ENCODE results near the gene AKNA.
"Not testable (repeated sequence)": the region's sequence is repeated elsewhere in the genome, so short reads cannot be mapped to it uniquely, and the experiment has no call there.

The AKNA gene

DNA sequence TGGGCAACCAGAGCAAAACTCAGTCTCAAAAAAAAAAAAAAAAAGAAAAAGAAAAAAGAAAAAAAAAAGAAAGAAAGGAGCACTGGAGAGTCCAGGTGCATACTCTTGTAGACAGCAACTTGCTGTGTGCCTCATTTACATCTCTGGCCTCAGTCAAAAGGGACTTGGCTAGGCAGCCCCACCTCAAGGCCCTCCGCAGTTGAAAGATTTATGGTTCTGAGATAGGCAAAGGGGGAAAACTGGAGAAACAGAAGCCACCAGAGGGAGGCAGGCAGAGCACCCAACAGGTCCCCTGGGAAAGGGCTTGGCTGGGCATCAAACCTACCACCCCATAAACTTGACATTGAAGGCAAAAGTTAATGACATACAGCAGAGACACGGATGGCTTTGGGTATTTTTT lies 52.0 kb downstream of the AKNA start:
- DNase-seq, result no peak
- H3K27me3 Mint-ChIP-seq (ENCODE audit: low read depth, poor library complexity), result no peaks in the 10 kb centered on the region
- peaks cover 28% of the 10 kb centered on the region for H3K36me3 Mint-ChIP-seq (ENCODE audit: low read depth)
- no peaks in the 10 kb centered on the region for H3K4me1 Mint-ChIP-seq
- no peaks in the 10 kb centered on the region for H3K9me3 Mint-ChIP-seq
- no peak overlapping the region for H3K27ac Mint-ChIP-seq
- H3K4me3 Mint-ChIP-seq, result no peak overlapping the region
- TF ChIP-seq, protein P1, sequence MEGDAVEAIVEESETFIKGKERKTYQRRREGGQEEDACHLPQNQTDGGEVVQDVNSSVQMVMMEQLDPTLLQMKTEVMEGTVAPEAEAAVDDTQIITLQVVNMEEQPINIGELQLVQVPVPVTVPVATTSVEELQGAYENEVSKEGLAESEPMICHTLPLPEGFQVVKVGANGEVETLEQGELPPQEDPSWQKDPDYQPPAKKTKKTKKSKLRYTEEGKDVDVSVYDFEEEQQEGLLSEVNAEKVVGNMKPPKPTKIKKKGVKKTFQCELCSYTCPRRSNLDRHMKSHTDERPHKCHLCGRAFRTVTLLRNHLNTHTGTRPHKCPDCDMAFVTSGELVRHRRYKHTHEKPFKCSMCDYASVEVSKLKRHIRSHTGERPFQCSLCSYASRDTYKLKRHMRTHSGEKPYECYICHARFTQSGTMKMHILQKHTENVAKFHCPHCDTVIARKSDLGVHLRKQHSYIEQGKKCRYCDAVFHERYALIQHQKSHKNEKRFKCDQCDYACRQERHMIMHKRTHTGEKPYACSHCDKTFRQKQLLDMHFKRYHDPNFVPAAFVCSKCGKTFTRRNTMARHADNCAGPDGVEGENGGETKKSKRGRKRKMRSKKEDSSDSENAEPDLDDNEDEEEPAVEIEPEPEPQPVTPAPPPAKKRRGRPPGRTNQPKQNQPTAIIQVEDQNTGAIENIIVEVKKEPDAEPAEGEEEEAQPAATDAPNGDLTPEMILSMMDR (IDR thresholded peaks at IDR 0.05), result no peak

DNA sequence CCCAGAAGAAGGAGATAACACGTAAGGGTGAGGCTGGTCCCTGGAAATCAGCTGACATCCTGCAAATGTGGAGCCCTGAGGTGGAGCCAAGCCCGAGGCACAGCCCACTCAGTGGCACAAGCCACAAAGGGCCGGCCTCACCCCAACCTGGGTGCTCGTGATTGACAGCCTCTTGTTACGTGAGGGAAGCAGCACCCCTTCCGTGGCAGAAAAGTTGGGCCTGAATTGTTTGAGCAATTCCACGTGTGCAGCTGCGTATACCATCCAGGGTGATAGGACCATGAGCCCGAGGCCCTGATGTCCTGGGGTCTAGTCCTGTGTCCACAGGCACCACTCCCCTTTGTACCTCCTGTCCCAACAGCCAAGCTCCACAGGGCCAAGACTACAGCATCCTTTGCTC lies 53.3 kb downstream of the AKNA start:
- TF ChIP-seq, protein P1 (IDR thresholded peaks at IDR 0.05), result no peak
- no peak overlapping the region for H3K4me3 Mint-ChIP-seq
- H3K27me3 Mint-ChIP-seq (ENCODE audit: low read depth, poor library complexity), result no peaks in the 10 kb centered on the region
- H3K27ac Mint-ChIP-seq, result no peak overlapping the region
- DNase-seq, result no peak
- H3K9me3 Mint-ChIP-seq, result no peaks in the 10 kb centered on the region
- H3K36me3 Mint-ChIP-seq (ENCODE audit: low read depth), result peaks cover 22% of the 10 kb centered on the region
- H3K4me1 Mint-ChIP-seq, result no peaks in the 10 kb centered on the region

DNA sequence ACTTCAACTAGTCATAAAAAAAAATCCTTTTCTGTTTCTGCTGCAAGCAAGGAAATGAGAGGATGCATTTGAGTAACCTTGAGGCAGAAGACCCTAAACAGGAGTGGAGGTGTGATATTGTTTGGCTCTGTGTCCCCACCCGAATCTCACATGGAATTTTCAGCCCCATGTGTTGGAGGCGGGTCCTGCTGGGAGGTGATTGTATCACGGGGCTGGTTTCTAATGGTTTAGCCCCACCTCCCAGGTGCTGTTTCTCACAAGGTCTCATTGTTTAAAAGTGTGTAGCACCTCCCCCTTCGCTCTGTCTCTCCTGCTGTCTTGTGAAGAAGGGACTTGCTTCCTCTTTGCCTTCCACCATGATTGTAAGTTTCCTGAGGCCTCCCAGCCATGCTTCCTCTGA lies 54.1 kb downstream of the AKNA start:
- H3K36me3 Mint-ChIP-seq (ENCODE audit: low read depth), result peaks cover 19% of the 10 kb centered on the region
- H3K27me3 Mint-ChIP-seq (ENCODE audit: low read depth, poor library complexity); DNase-seq; H3K4me3 Mint-ChIP-seq; H3K9me3 Mint-ChIP-seq; H3K4me1 Mint-ChIP-seq; H3K27ac Mint-ChIP-seq: not testable (repeated sequence)

DNA sequence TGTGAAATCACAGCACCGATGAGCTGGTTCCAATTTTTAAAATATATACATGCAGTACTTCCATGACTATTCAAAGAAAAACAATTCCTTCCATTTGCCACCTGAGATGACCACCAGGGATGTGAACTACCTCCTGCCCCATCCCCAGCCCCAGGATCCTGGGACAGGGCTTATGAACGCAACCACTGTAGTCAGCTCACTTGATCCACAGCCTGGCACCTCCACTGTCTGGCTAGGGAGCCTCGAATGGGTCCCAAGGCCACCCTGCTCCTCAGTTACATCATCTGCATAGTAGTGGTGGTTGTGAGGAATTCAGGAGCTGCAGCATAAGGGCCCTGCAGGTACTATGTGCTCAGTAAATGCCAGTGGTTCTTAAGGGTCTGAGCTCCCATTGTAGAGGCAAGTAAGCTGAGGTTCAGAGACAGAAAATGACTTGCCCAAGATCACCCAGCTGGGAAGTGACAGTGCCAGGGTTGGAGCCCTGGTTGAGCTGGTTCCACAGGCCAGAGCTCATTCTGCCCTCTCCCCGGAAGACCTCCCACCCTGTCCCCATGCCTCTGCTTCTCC lies 55.2 kb downstream of the AKNA start:
- H3K27ac Mint-ChIP-seq; H3K4me3 Mint-ChIP-seq; DNase-seq; H3K4me1 Mint-ChIP-seq; H3K27me3 Mint-ChIP-seq (ENCODE audit: low read depth, poor library complexity); H3K9me3 Mint-ChIP-seq: not testable (repeated sequence)
- peaks cover 10% of the 10 kb centered on the region for H3K36me3 Mint-ChIP-seq (ENCODE audit: low read depth)

DNA sequence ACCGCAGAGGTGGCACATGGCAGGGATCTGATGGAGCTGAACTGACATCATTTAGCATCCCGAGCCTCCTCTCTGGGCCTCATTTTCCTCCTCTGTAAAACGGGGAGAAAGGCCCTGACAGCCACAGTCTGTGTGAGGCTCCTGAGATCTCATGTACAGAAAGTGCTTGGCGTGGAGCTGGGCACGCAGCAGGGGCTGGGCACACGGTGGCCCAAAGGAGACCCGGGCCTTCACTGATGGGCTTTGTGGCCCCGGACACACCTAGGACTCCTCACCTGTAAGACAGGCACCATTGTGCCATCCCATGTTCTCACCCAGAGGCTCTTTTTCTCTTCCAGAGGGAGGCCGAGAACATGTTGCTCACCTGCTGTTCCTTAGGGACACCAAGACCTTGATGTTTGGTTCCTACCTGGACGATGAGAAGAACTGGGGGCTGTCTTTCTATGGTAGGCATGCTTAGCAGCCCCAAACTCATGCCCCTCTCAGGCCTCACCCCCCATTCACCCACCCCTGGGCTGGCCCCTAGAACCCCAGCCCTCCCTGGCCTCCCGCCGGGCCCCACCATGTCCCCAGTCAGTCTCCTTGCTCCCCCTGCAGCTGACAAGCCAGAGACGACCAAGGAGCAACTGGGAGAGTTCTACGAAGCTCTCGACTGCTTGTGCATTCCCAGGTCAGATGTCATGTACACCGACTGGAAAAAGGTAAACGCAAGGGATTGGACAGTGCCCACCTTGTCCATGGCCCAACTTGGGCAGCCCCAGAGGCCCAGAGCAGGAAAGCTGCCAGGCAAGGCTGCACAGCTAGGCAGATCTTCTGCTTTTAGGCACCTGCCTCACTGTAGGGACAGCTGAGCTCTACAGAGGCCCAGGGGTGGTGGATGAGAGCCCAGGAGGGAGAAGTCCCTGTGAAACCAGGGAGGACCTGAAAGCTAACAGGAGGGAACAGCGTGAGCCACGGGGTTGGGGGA lies 56.3 kb downstream of the AKNA start:
- H3K4me3 Mint-ChIP-seq; H3K27ac Mint-ChIP-seq; H3K9me3 Mint-ChIP-seq; H3K4me1 Mint-ChIP-seq; H3K27me3 Mint-ChIP-seq (ENCODE audit: low read depth, poor library complexity); DNase-seq; H3K36me3 Mint-ChIP-seq (ENCODE audit: low read depth): not testable (repeated sequence)

DNA sequence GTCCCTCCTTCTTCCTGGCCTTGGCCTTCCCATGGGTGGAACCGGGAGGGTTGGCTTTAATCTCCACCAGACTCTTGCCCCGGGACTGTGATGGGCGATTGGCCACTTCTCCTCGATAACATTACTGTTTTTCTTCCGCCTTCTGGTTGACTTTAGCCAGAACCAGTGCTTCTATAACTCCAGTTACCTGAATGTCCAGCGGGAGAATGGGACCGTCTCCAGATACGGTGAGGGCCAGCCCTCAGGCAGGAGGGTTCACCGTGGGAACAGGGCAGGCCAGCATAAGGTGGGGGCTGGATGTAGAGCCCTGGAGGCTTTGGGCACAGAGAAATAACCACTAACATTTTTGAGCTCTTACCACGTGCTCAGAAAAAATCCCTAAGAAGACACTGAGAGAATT lies 57.1 kb downstream of the AKNA start:
- H3K27ac Mint-ChIP-seq, result no peak overlapping the region
- DNase-seq, result no peak
- H3K27me3 Mint-ChIP-seq (ENCODE audit: low read depth, poor library complexity), result no peaks in the 10 kb centered on the region
- H3K36me3 Mint-ChIP-seq (ENCODE audit: low read depth), result peaks cover 5% of the 10 kb centered on the region
- no peak overlapping the region for H3K4me3 Mint-ChIP-seq
- H3K4me1 Mint-ChIP-seq, result no peaks in the 10 kb centered on the region
- TF ChIP-seq, protein P1 (IDR thresholded peaks at IDR 0.05), result no peak
- no peaks in the 10 kb centered on the region for H3K9me3 Mint-ChIP-seq

DNA sequence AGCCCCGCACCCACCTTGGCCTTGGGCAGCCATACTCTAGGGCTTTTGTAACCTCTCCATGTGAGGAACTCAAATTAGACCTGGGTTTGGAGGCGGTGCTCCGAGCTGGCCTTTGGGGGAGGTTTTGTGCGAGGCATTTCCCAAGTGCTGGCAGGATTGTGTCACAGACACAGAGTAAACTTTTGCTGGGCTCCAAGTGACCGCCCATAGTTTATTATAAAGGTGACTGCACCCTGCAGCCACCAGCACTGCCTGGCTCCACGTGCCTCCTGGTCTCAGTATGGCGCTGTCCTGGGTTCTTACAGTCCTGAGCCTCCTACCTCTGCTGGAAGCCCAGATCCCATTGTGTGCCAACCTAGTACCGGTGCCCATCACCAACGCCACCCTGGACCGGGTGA lies 58.2 kb downstream of the AKNA start, which contains the start of gene ORM2:
TSS of gene ORM2 (plus strand) at position 245 of the 398 bp plus-strand sequence. CDS start at position 281, 36 bp downstream.
- H3K4me3 Mint-ChIP-seq; H3K27me3 Mint-ChIP-seq (ENCODE audit: low read depth, poor library complexity); H3K27ac Mint-ChIP-seq; DNase-seq; H3K36me3 Mint-ChIP-seq (ENCODE audit: low read depth); H3K4me1 Mint-ChIP-seq; H3K9me3 Mint-ChIP-seq: not testable (repeated sequence)

DNA sequence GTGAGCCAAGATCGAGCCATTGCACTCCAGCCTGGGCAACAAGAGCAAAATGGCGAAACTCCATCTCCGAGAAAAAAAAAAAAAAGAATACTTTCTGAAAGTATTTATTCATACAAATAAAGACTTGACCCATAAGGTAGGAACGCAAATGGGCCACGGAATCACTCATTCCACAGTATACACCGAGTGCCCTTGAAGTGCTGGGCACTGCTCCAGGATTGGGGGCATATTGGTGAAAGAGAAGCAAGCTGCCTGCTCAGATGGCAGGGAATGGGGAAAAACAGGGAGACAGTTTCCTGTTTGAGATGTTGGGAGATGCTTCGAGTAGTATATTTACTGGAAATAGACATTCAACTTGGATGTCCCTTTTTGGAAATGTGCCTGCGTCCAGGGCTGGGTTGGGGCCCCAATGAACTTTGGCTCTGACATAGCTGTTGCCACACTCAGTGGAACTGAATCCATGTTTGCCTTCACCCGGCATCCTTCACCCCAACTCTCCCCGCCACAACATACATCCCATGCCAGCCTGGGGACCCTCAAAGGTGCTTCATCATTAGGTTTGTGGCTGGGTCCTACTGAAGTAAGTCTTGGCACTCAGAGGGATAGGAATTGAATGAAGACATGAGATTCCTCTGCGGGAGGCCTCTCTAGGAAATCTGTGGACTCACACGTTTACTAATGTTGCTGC lies 58.7 kb downstream of the AKNA start:
- H3K9me3 Mint-ChIP-seq; H3K36me3 Mint-ChIP-seq (ENCODE audit: low read depth); H3K4me1 Mint-ChIP-seq; H3K27me3 Mint-ChIP-seq (ENCODE audit: low read depth, poor library complexity); H3K4me3 Mint-ChIP-seq; DNase-seq; H3K27ac Mint-ChIP-seq: not testable (repeated sequence)

DNA sequence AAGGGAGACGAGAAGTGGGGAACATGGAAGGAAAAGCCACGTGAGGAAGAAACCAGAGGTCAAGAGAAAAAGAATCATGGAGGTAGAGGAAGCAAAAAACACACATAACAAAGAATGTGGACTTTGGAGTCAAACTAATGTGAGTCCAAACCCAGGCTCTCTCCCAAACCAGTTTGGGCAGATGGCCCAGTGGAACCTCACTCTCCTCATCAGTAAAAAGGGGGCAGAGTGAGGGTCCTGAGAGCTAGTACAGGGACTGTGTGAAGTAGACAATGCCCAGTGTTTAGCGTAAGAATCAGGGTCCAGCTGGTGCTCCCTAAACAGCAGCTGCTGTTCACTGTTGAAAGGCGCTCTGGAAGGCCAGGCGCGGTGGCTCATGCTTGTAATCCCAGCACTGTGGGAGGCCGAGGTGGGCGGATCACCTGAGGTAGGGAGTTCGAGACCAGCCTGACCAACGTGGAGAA lies 59.4 kb downstream of the AKNA start:
- H3K4me1 Mint-ChIP-seq; DNase-seq; H3K9me3 Mint-ChIP-seq; H3K36me3 Mint-ChIP-seq (ENCODE audit: low read depth); H3K27ac Mint-ChIP-seq; H3K4me3 Mint-ChIP-seq; H3K27me3 Mint-ChIP-seq (ENCODE audit: low read depth, poor library complexity): not testable (repeated sequence)

All from nephron progenitor cell (in vitro differentiated cells).